ENCODE results near the gene ZNF12. TPM values are rescaled to one million over a fixed set of nuclear protein-coding genes. Genes with fewer than 3 reads are reported as not detected.
"Not testable (repeated sequence)": the region's sequence is repeated elsewhere in the genome, so short reads cannot be mapped to it uniquely, and the experiment has no call there.

The ZNF12 gene
- total RNA-seq = 10 to 100 TPM; 17.0 to 33.7 (median 29.0) TPM
- 10 to 100 TPM; 14.1 to 14.9 TPM for polyA plus RNA-seq
- long read RNA-seq, donor 1, full-length matches to known transcripts = 1 of 9 reads
- long read RNA-seq, donor 1, partial matches to known transcripts = 0 of 9 reads
- long read RNA-seq, donor 1, other reads (novel, unspliced or antisense) = 8 of 9 reads
- long read RNA-seq, donor 2, full-length matches to known transcripts = 9 of 9 reads
- long read RNA-seq, donor 2, partial matches to known transcripts = 0 of 9 reads
- long read RNA-seq, donor 2, other reads (novel, unspliced or antisense) = 0 of 9 reads
- long read RNA-seq, donor 3, full-length matches to known transcripts = 71 of 78 reads
- long read RNA-seq, donor 3, partial matches to known transcripts = 0 of 78 reads
- long read RNA-seq, donor 3, other reads (novel, unspliced or antisense) = 7 of 78 reads

- DNase-seq = peak; percentile 96 to 98 (median 97)
- TF ChIP-seq EP300 (IDR thresholded peaks at IDR 0.05) (no peak), POLR2A (IDR thresholded peaks at IDR 0.05) (peak; percentile 59)
- TF ChIP-seq, protein P1, sequence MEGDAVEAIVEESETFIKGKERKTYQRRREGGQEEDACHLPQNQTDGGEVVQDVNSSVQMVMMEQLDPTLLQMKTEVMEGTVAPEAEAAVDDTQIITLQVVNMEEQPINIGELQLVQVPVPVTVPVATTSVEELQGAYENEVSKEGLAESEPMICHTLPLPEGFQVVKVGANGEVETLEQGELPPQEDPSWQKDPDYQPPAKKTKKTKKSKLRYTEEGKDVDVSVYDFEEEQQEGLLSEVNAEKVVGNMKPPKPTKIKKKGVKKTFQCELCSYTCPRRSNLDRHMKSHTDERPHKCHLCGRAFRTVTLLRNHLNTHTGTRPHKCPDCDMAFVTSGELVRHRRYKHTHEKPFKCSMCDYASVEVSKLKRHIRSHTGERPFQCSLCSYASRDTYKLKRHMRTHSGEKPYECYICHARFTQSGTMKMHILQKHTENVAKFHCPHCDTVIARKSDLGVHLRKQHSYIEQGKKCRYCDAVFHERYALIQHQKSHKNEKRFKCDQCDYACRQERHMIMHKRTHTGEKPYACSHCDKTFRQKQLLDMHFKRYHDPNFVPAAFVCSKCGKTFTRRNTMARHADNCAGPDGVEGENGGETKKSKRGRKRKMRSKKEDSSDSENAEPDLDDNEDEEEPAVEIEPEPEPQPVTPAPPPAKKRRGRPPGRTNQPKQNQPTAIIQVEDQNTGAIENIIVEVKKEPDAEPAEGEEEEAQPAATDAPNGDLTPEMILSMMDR (IDR thresholded peaks at IDR 0.05) = no peak
- intact Hi-C loops (cut with DNase I) = no loop called here
- H3K36me3 ChIP-seq = no peaks in the 10 kb centered on the region
- no peaks in the 10 kb centered on the region for H3K27me3 ChIP-seq
- H3K9me3 ChIP-seq = peaks cover 0 to 3% of the 10 kb centered on the region in 2 donors
- peak within 1 kb of the TSS; percentile 66 to 74 for H3K27ac ChIP-seq
- WGBS, 3 donors = 1 to 3% (median 1%) methylated on average over 31 to 65 of the region's 65 CpGs
- H3K4me3 ChIP-seq = peak within 1 kb of the TSS; percentile 77
- H3K4me1 ChIP-seq (ENCODE audit: insufficient read depth) = peaks cover 9% of the 10 kb centered on the region
These were observed at the start of gene ZNF12 for GRCh38 chr7:6706666-6707407. Gene ZNF12, minus strand, starts transcription at chr7:6706947. Its CDS starts 1,774 bp downstream, at chr7:6705173.

- WGBS, 3 donors = 0 to 2% methylated on average over 1 to 22 of the region's 38 CpGs; no CpG with 5 or more reads in 1 of the 3 donors
- H3K9me3 ChIP-seq; H3K36me3 ChIP-seq; H3K4me3 ChIP-seq; intact Hi-C loops (cut with DNase I); H3K27me3 ChIP-seq; H3K4me1 ChIP-seq (ENCODE audit: insufficient read depth); H3K27ac ChIP-seq: not testable (repeated sequence)
- DNase-seq = peak in 1 of 5 donors; percentile 44
These were observed 47.2 kb upstream of the ZNF12 start, which contains the start of gene RSPH10B2 for GRCh38 chr7:6753964-6754363. Gene RSPH10B2, plus strand, starts transcription at chr7:6754103. Its CDS starts 3,575 bp downstream, at chr7:6757678.

- DNase-seq; H3K4me1 ChIP-seq (ENCODE audit: insufficient read depth); H3K4me3 ChIP-seq; intact Hi-C loops (cut with DNase I); H3K27ac ChIP-seq; H3K9me3 ChIP-seq; H3K27me3 ChIP-seq; H3K36me3 ChIP-seq: not testable (repeated sequence)
- WGBS, 3 donors = 94 to 98% (median 94%) methylated on average over 3 to 6 of the region's 6 CpGs
These were observed 43.4 kb upstream of the ZNF12 start for GRCh38 chr7:6750173-6750572.

- H3K27ac ChIP-seq; H3K4me3 ChIP-seq; H3K36me3 ChIP-seq; H3K4me1 ChIP-seq (ENCODE audit: insufficient read depth); H3K27me3 ChIP-seq; intact Hi-C loops (cut with DNase I); H3K9me3 ChIP-seq; DNase-seq: not testable (repeated sequence)
- WGBS, 3 donors = 66 to 76% (median 73%) methylated on average over 6 to 7 of the region's 12 CpGs
These were observed 42.6 kb upstream of the ZNF12 start for GRCh38 chr7:6749335-6749734.

DNA sequence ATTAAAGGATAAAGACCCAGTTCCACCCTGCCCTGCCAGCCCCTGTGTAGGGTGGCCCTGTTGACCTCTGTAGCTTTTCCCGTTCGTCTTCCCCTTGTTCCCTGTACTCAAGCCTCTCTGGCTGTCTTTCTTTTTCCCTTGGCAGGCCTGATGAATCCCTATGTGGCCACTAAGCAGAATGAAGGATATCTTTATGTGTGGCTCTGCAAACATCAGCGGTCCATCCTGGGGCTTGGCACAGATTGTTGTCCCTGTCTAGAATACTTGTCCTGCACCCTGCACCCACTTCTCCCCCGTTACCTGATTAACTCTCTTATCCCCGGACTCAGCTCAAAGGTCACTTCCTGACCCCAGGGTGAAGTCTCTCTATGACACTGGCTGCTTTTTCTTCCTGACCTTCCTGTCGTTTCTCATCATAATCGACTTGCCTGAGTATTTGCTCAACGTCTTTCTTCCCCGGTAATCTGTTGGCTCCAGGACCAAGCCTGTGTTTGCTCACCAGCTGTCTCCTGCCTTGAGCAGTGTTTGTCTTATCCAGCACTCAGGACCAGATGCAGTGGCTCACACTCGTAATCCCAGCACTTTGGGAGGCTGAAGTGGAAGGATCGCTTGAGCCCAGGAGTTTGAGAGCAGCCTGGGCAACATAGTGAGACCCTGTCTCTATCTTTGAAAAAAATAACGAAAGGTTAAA, 37.8 kb upstream of the ZNF12 start:
- intact Hi-C loops (cut with DNase I); H3K36me3 ChIP-seq; H3K4me1 ChIP-seq (ENCODE audit: insufficient read depth); DNase-seq; H3K27me3 ChIP-seq; H3K9me3 ChIP-seq; H3K4me3 ChIP-seq; H3K27ac ChIP-seq: not testable (repeated sequence)
- WGBS, 3 donors = 70 to 85% (median 76%) methylated on average over 1 to 3 of the region's 12 CpGs

DNA sequence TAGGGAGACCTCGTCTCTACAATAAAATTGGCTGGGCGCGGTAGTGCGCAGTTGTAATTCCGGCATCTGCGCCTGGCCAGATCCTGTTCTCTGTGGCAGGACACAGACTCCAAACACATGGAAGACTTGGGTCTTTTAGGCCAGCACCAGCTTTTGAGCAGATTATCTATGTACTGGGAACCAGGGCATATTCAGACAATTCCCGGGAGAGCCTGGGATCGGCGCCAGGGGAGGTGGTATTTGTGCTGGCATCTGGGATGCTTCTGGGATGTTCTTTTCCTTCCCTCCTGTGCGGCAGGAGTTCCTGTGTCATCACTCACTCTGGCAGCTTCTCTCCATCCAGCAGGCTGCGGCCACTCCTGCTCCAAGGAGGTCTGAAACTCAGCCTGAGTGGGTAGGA, 31.7 kb upstream of the ZNF12 start:
- WGBS, 3 donors = 83 to 89% methylated on average over 1 to 4 of the region's 11 CpGs; no CpG with 5 or more reads in 1 of the 3 donors
- H3K4me3 ChIP-seq; H3K36me3 ChIP-seq; H3K9me3 ChIP-seq; H3K4me1 ChIP-seq (ENCODE audit: insufficient read depth); DNase-seq; intact Hi-C loops (cut with DNase I); H3K27ac ChIP-seq; H3K27me3 ChIP-seq: not testable (repeated sequence)
